ENCODE data around the gene GNAS-AS1.

DNA sequence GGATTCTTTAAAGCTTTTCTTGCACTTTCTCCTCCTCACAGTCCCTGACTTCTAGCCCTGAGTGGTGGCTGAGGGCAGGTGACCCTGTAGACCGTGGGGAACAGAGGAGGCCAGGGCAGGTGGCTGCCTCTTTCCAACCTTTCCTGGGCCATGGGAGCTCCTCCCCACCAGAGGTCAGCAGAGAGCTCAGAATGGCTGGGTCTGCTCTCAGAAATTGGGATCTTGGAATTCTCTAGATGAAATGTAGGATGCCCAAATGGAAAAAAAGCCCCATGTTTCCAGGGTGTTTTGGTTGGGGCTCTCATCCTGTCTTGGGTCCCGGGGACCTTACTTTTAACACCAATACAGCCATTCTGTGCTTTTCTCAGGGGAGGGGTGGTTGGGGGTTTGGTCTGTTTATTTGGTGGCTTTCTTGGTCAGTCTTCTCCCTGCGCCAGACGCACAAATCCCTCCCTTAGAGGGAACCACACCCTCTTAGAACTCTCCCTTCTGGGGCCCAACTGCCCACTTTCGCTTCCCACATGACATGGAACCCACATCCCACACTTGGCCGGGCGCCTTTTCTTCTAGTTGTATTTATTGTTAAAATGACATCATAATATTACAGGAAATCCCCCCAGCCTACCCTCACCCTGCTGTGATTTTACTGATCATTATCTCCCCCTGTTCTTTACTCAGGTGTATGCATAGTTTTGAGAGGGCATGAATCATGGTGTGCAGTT, 19.8 kb upstream of the GNAS-AS1 start:
- no peak for TF ChIP-seq POLR2A (IDR thresholded peaks at IDR 0.05)
- TF ChIP-seq, protein P1, sequence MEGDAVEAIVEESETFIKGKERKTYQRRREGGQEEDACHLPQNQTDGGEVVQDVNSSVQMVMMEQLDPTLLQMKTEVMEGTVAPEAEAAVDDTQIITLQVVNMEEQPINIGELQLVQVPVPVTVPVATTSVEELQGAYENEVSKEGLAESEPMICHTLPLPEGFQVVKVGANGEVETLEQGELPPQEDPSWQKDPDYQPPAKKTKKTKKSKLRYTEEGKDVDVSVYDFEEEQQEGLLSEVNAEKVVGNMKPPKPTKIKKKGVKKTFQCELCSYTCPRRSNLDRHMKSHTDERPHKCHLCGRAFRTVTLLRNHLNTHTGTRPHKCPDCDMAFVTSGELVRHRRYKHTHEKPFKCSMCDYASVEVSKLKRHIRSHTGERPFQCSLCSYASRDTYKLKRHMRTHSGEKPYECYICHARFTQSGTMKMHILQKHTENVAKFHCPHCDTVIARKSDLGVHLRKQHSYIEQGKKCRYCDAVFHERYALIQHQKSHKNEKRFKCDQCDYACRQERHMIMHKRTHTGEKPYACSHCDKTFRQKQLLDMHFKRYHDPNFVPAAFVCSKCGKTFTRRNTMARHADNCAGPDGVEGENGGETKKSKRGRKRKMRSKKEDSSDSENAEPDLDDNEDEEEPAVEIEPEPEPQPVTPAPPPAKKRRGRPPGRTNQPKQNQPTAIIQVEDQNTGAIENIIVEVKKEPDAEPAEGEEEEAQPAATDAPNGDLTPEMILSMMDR (IDR thresholded peaks at IDR 0.05) = peak; percentile 81 to 89 (median 86)

Measured in adrenal gland (tissue), 5 donors.